Measurements from ENCODE around the gene DKKL1. TPM values are rescaled to one million over a fixed set of nuclear protein-coding genes. Genes with fewer than 3 reads are reported as not detected.

Gene DKKL1
- polyA plus RNA-seq, 2 of the 4 experiments (the other 2 are of a cell fraction), result 0.37 to 0.53 TPM

- no peak for TF ChIP-seq USF2 (IDR thresholded peaks at IDR 0.05)
- TF ChIP-seq CEBPB (IDR thresholded peaks at IDR 0.05), result no peak
Observed at GRCh38 chr19:49343123-49343522, 20.6 kb upstream of the DKKL1 start (continued).

- CTCF ChIA-PET, result interaction anchor here (0.9 to 5.6 kb wide), 4 partner anchors 8 to 199 kb away, joined by 3 to 17 read pairs (median 3); no protein-coding TSS in a partner anchor
Observed at GRCh38 chr19:49344505-49345423, 18.9 kb upstream of the DKKL1 start.

DNA sequence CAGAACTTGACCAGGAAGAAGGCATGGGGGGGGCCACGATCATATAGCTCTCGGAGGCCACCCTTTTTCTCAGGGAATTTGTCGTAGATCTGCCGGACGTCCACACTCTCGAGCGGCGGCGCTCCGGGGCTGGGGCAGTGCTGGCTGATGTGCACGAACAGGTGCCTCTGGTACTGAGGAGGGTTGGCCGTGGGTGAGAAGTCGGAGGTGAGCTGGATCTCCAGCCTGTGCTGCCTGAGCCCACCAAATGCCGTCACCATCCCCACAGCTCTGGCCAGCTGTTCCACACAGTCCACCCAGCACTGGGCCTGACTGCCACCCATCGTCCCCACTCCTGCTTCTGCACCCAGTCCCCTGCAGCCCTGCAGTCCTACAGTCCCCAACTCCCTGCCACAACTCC is 16.5 kb upstream of the DKKL1 start:
- Histone ChIP-seq H3K4me2 (no peak overlapping the region), H3K4me3 (no peak overlapping the region), H3K9me3 (peaks cover 8% of the 10 kb centered on the region; the same call in 2 of the 3 replicates), H3K4me1 (no peaks in the 10 kb centered on the region), H3K27ac (no peak overlapping the region)
- ChIA-PET POLR2A (no interaction called here), CTCF (interaction anchor here (0.7 to 2.6 kb wide), 6 partner anchors 12 to 119 kb away, joined by 3 to 8 read pairs (median 6); partner anchors contain the start of gene CD37)
- TF ChIP-seq TFCP2L1 (CRISPR knock-in tag; IDR thresholded peaks at IDR 0.05) (no peak), ZC3H11A (IDR thresholded peaks at IDR 0.05) (no peak), HOXB13 (CRISPR knock-in tag; IDR thresholded peaks at IDR 0.05; ENCODE audit: low read depth) (no peak), POLR2A (IDR thresholded peaks at IDR 0.05; ENCODE audit: low read length) (no peak), REST (IDR thresholded peaks at IDR 0.05) (no peak), JUNB (IDR thresholded peaks at IDR 0.05) (no peak), ESRRA (IDR thresholded peaks at IDR 0.05; ENCODE audit: borderline replicate concordance, low read length) (no peak)
- TF ChIP-seq, protein P1, sequence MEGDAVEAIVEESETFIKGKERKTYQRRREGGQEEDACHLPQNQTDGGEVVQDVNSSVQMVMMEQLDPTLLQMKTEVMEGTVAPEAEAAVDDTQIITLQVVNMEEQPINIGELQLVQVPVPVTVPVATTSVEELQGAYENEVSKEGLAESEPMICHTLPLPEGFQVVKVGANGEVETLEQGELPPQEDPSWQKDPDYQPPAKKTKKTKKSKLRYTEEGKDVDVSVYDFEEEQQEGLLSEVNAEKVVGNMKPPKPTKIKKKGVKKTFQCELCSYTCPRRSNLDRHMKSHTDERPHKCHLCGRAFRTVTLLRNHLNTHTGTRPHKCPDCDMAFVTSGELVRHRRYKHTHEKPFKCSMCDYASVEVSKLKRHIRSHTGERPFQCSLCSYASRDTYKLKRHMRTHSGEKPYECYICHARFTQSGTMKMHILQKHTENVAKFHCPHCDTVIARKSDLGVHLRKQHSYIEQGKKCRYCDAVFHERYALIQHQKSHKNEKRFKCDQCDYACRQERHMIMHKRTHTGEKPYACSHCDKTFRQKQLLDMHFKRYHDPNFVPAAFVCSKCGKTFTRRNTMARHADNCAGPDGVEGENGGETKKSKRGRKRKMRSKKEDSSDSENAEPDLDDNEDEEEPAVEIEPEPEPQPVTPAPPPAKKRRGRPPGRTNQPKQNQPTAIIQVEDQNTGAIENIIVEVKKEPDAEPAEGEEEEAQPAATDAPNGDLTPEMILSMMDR (IDR thresholded peaks at IDR 0.05), result no peak
- DNase-seq (ENCODE audit: low read depth in 1 of 2, low spot score in 1 of 2) (no peak), FAIRE-seq (no peak), ATAC-seq (peak; percentile 23 to 27; a peak in 3 of 6 replicates)
- 95% methylated on average over 15 of the region's 15 CpGs for WGBS (ENCODE audit: missing lambda C conversion rate)

More at GRCh38 chr19:49344505-49345423, 18.9 kb upstream of the DKKL1 start:
- DNase-seq (ENCODE audit: low read depth in 1 of 2, low spot score in 1 of 2), result no peak
- TF ChIP-seq ESRRA (IDR thresholded peaks at IDR 0.05; ENCODE audit: borderline replicate concordance, low read length) (no peak), ELK1 (IDR thresholded peaks at IDR 0.05; ENCODE audit: low read depth, low read length) (no peak), USF2 (IDR thresholded peaks at IDR 0.05) (no peak), GATA3 (IDR thresholded peaks at IDR 0.05; ENCODE audit: borderline replicate concordance) (no peak), CBX2 (IDR thresholded peaks at IDR 0.05; ENCODE audit: borderline replicate concordance, low read depth) (no peak), SMC3 (IDR thresholded peaks at IDR 0.05) (no peak), HOXA7 (CRISPR knock-in tag; IDR thresholded peaks at IDR 0.05) (no peak), NFE2L2 (conservative IDR thresholded peaks at IDR 0.05; ENCODE audit: low read length) (no peak), POLR2A (IDR thresholded peaks at IDR 0.05; ENCODE audit: low read length) (no peak), PHF8 (IDR thresholded peaks at IDR 0.05; ENCODE audit: borderline replicate concordance, low read depth) (no peak), KDM5A (IDR thresholded peaks at IDR 0.05) (no peak), FOSB (CRISPR knock-in tag; IDR thresholded peaks at IDR 0.05) (no peak)
- WGBS (ENCODE audit: missing lambda C conversion rate), result 90% methylated on average over 11 of the region's 11 CpGs
- H3K4me3 ChIP-seq, result no peak overlapping the region
- no peak overlapping the region for H3K4me2 ChIP-seq
- no peak overlapping the region for H3K27ac ChIP-seq
- no peak for FAIRE-seq
- no peak for ATAC-seq
- no peaks in the 10 kb centered on the region for H3K4me1 ChIP-seq
- peaks cover 5% of the 10 kb centered on the region; the same call in 2 of the 3 replicates for H3K9me3 ChIP-seq
- POLR2A ChIA-PET, result no interaction called here

Measured in A549 (cell line).